Lower lobe of right lung (tissue), 2 donors: ENCODE data around the gene TGFA. TPM values are rescaled to one million over a fixed set of nuclear protein-coding genes. Genes with fewer than 3 reads are reported as not detected.

Source experiments
- ATAC-seq, 2 donors: fragments of 200-7000 bp; cut with Tn5 transposase; one replicate each; pipeline ENCODE4 v1.9.1; 2020 to 2022; ENCODE audit warnings: mild to moderate bottlenecking in 2 of 2, moderate library complexity in 2 of 2
- DNase-seq: peaks from one replicate; pipeline ENCODE4 v3.0.0-alpha.2; 2020
- H3K27ac ChIP-seq: fragments of 200-600 bp; one replicate; pipeline ENCODE4 v1.8.0; 2022
- H3K27me3 ChIP-seq: fragments of 200-600 bp; one replicate; pipeline ENCODE4 v1.8.0; 2022; ENCODE audit warnings: low read depth
- H3K36me3 ChIP-seq: fragments of 200-600 bp; one replicate; pipeline ENCODE4 v1.8.0; 2022; ENCODE audit warnings: mild to moderate bottlenecking
- H3K4me1 ChIP-seq: fragments of 200-600 bp; one replicate; pipeline ENCODE4 v1.8.0; 2022
- H3K4me3 ChIP-seq: fragments of 200-600 bp; one replicate; pipeline ENCODE4 v1.8.0; 2022; ENCODE audit warnings: mild to moderate bottlenecking
- H3K9me3 ChIP-seq: fragments of 200-600 bp; one replicate; pipeline ENCODE4 v1.8.0; 2022
- CTCF ChIP-seq: fragments of 200-600 bp; IDR thresholded peaks from one replicate; pipeline ENCODE4 v1.8.0; 2022; ENCODE audit warnings: antibody characterized with exemption, mild to moderate bottlenecking
- intact Hi-C: fragments of 100-400 bp; cut with DNase I; formaldehyde crosslinking; loops from one replicate; pipeline ENCODE4 v1.11.0; 2022
- total RNA-seq: library from RNA; stranded (reverse); fragmentation: NEBNext Ultra II Directional; extraction: Animal tissue kit (Norgen Biotek cat#: 25700); gene quantifications from one replicate; pipeline ENCODE4 v1.2.1, GENCODE V29; 2021
- donor health status: DM: no; HTN: yes; CAD: no; lungs with severe emphysema.

Gene TGFA
- total RNA-seq, 1 donor from 2014 or later: 8.2 TPM

- H3K36me3 ChIP-seq: no peaks in the 10 kb centered on the region
- ATAC-seq: no peak
Observed at GRCh38 chr2:70417011-70417410, 136.6 kb downstream of the TGFA start.

GRCh38 chr2:70412294-70413070 is 141.1 kb downstream of the TGFA start:
- no peak for TF ChIP-seq CTCF
- Histone ChIP-seq H3K27me3 (no peaks in the 10 kb centered on the region), H3K9me3 (no peaks in the 10 kb centered on the region), H3K36me3 (no peaks in the 10 kb centered on the region), H3K27ac (no peak overlapping the region), H3K4me3 (no peak overlapping the region), H3K4me1 (no peaks in the 10 kb centered on the region)
- DNase-seq (no peak), ATAC-seq (no peak)
- intact Hi-C loops: no loop called here

More at GRCh38 chr2:70417011-70417410, 136.6 kb downstream of the TGFA start:
- no peaks in the 10 kb centered on the region for H3K4me1 ChIP-seq
- no peak overlapping the region for H3K27ac ChIP-seq
- no peaks in the 10 kb centered on the region for H3K27me3 ChIP-seq
- H3K4me3 ChIP-seq: no peak overlapping the region
- intact Hi-C loops: no loop called here
- no peak for TF ChIP-seq CTCF
- DNase-seq: no peak
- no peaks in the 10 kb centered on the region for H3K9me3 ChIP-seq

GRCh38 chr2:70411483-70412125 is 142.0 kb downstream of the TGFA start:
- intact Hi-C loops: no loop called here
- no peak overlapping the region for H3K4me3 ChIP-seq

GRCh38 chr2:70403267-70404053 is 150.2 kb downstream of the TGFA start:
- H3K27ac ChIP-seq: no peak overlapping the region
- no peak for TF ChIP-seq CTCF
- no peaks in the 10 kb centered on the region for H3K4me1 ChIP-seq
- no peak overlapping the region for H3K4me3 ChIP-seq
- no peaks in the 10 kb centered on the region for H3K9me3 ChIP-seq
- ATAC-seq (no peak), DNase-seq (no peak)
- intact Hi-C loops: no loop called here
- no peaks in the 10 kb centered on the region for H3K36me3 ChIP-seq
- H3K27me3 ChIP-seq: peaks cover 2% of the 10 kb centered on the region

More at GRCh38 chr2:70411483-70412125, 142.0 kb downstream of the TGFA start:
- H3K27me3 ChIP-seq: no peaks in the 10 kb centered on the region
- H3K4me1 ChIP-seq: no peaks in the 10 kb centered on the region
- no peaks in the 10 kb centered on the region for H3K9me3 ChIP-seq
- no peak for ATAC-seq
- DNase-seq: no peak
- no peaks in the 10 kb centered on the region for H3K36me3 ChIP-seq
- no peak overlapping the region for H3K27ac ChIP-seq
- TF ChIP-seq CTCF: no peak

- no peak overlapping the region for H3K27ac ChIP-seq
- ATAC-seq: no peak
- no peaks in the 10 kb centered on the region for H3K36me3 ChIP-seq
- H3K4me1 ChIP-seq: no peaks in the 10 kb centered on the region
- no peaks in the 10 kb centered on the region for H3K9me3 ChIP-seq
- no peak for DNase-seq
- H3K4me3 ChIP-seq: no peak overlapping the region
- intact Hi-C loops: no loop called here
- TF ChIP-seq CTCF: no peak
- H3K27me3 ChIP-seq: peaks cover 8% of the 10 kb centered on the region
Observed at GRCh38 chr2:70400539-70400938, 153.1 kb downstream of the TGFA start.
